HCT116 (cell line): Measurements from ENCODE around the gene CDK14. TPM values are rescaled to one million over a fixed set of nuclear protein-coding genes. Genes with fewer than 3 reads are reported as not detected.

Experiments used
- ATAC-seq: fragments of 200-7000 bp; cut with Tn5 transposase; 2 replicates; pipeline ENCODE4 v1.9.1; 2020; ENCODE audit warnings: mild to moderate bottlenecking, moderate library complexity
- BruUV-seq: library from RNA; stranded (reverse); fragments of 400-500 nt; replicated peaks from 2 replicates; lab custom pipeline; 2021; lab: Mats Ljungman, UMichigan
- CTCF ChIA-PET: fragments of 300-600 bp; sonication (Branson Sonifier 250); formaldehyde crosslinking; loops from one replicate; lab custom pipeline; 2021; ENCODE audit warnings: antibody characterized with exemption; lab: Charles Lee
- POLR2A ChIA-PET: fragments of 300-600, 350-600 bp; sonication (Branson Sonifier 250); formaldehyde crosslinking; loops from one replicate; lab custom pipeline; 2021; ENCODE audit warnings: antibody characterized with exemption; lab: Charles Lee
- RAD21 ChIA-PET, 2 experiments: fragments of 300-600 bp; sonication (Branson Sonifier 250); formaldehyde crosslinking; loops; one replicate each; lab custom pipeline; 2023; ENCODE audit warnings: low total read pairs in 2 of 2; ENCODE audit not compliant: uncharacterized antibody in 2 of 2, unreplicated experiment in 2 of 2, low non-redundant PET in 1 of 2; lab: Charles Lee
- DNase-seq: peaks from one replicate; pipeline ENCODE4 v3.0.0-alpha.2; 2010; ENCODE audit warnings: low read depth, low spot score
- H2AFZ ChIP-seq: fragments of 200-600 bp; shearing (Covaris generic), sonication (generic); 2 replicates; pipeline ENCODE4 v1.6.1; 2017; ENCODE audit warnings: low read depth, mixed run types, mixed read lengths, antibody characterized with exemption, low read length; ENCODE audit not compliant: poor library complexity, severe bottlenecking
- H3K27ac ChIP-seq: 2 replicates; pipeline ENCODE4 v1.5.1; 2012; ENCODE audit warnings: low read depth, low read length
- H3K27me3 ChIP-seq: fragments of 200-600 bp; sonication (generic); 2 replicates; pipeline ENCODE4 v1.6.1; 2016; ENCODE audit warnings: mixed run types, low read length, mixed read lengths; ENCODE audit not compliant: insufficient read depth
- H3K36me3 ChIP-seq, 2 experiments: fragments of 200-500 bp in 1 of 2; fragments of 200-600 bp in 1 of 2; sonication (Bioruptor generic) in 1 of 2; sonication (generic) in 1 of 2; 2 replicates each; pipeline versions ENCODE4 v1.5.1 to v1.6.1; 2014 to 2016; ENCODE audit warnings: low read length in 2 of 2, inconsistent platforms in 1 of 2, mixed read lengths in 1 of 2, mixed run types in 1 of 2; ENCODE audit not compliant: insufficient read depth in 2 of 2, control insufficient read depth in 1 of 2
- H3K4me1 ChIP-seq, 2 experiments: fragments of 200-600 bp in 1 of 2; sonication (generic) in 1 of 2; 2 replicates each; pipeline versions ENCODE4 v1.5.1 to v1.6.1; 2012 to 2017; ENCODE audit warnings: low read length in 2 of 2, inconsistent platforms in 1 of 2, mild to moderate bottlenecking in 1 of 2, mixed read lengths in 1 of 2, mixed run types in 1 of 2, moderate library complexity in 1 of 2; ENCODE audit not compliant: insufficient read depth in 2 of 2, control insufficient read depth in 1 of 2
- H3K4me2 ChIP-seq: fragments of 200-600 bp; sonication (generic); 2 replicates; pipeline ENCODE4 v1.6.1; 2017; ENCODE audit warnings: mixed run types, low read length, mixed read lengths
- H3K4me3 ChIP-seq, 2 experiments: fragments of 200-600 bp in 1 of 2; sonication (generic) in 1 of 2; replicated peaks in 1 of 2; 2 replicates each; pipeline ENCODE4 v1.5.1; 2011 to 2016; ENCODE audit warnings: low read length in 2 of 2, control low read depth in 1 of 2, low read depth in 1 of 2, mild to moderate bottlenecking in 1 of 2, mixed read lengths in 1 of 2, mixed run types in 1 of 2
- H3K79me2 ChIP-seq: fragments of 200-600 bp; sonication (generic); 2 replicates; pipeline ENCODE4 v1.6.1; 2017; ENCODE audit warnings: mild to moderate bottlenecking, mixed run types, low read length, moderate library complexity, mixed read lengths; ENCODE audit not compliant: insufficient read depth
- H3K9ac ChIP-seq: fragments of 200-600 bp; sonication (generic); 2 replicates; pipeline ENCODE4 v1.6.1; 2016; ENCODE audit warnings: low read length, mixed read lengths
- H3K9me2 ChIP-seq: fragments of 200-600 bp; sonication (generic), shearing (Covaris generic); 2 replicates; pipeline ENCODE4 v1.6.1; 2017; ENCODE audit warnings: mixed run types, mild to moderate bottlenecking, moderate library complexity; ENCODE audit not compliant: insufficient read depth
- H3K9me3 ChIP-seq, 2 experiments: fragments of 200-500 bp in 1 of 2; fragments of 200-600 bp in 1 of 2; sonication (Bioruptor generic) in 1 of 2; sonication (generic) in 1 of 2; 2 replicates each; pipeline ENCODE4 v1.6.1; 2014 to 2017; ENCODE audit warnings: low read length in 2 of 2, mixed read lengths in 2 of 2, inconsistent platforms in 1 of 2, low read depth in 1 of 2, mild to moderate bottlenecking in 1 of 2, mixed run types in 1 of 2, moderate library complexity in 1 of 2; ENCODE audit not compliant: control insufficient read depth in 1 of 2, insufficient read depth in 1 of 2
- H4K20me1 ChIP-seq: fragments of 200-600 bp; sonication (generic), shearing (Covaris generic); 2 replicates; pipeline ENCODE4 v1.6.1; 2017; ENCODE audit warnings: mixed run types, mild to moderate bottlenecking, moderate library complexity; ENCODE audit not compliant: insufficient read depth
- CBX3 ChIP-seq: IDR thresholded peaks from 2 replicates; pipeline ENCODE4 v1.6.1; 2012; ENCODE audit warnings: low read depth
- CEBPB ChIP-seq: IDR thresholded peaks from 2 replicates; pipeline ENCODE4 v1.6.1; 2012; ENCODE audit warnings: low read depth
- ELF1 ChIP-seq: IDR thresholded peaks from 2 replicates; pipeline ENCODE4 v1.6.1; 2012; ENCODE audit warnings: low read depth, borderline replicate concordance
- EZH2phosphoT487 ChIP-seq: fragments of 200-600 bp; IDR thresholded peaks from 2 replicates; pipeline ENCODE4 v1.6.1; 2018; ENCODE audit warnings: antibody characterized with exemption, borderline replicate concordance
- FOSL1 ChIP-seq: IDR thresholded peaks from 2 replicates; pipeline ENCODE4 v1.6.1; 2012; ENCODE audit warnings: low read depth
- JUND ChIP-seq: IDR thresholded peaks from 2 replicates; pipeline ENCODE4 v1.6.1; 2012
- POLR2AphosphoS5 ChIP-seq: IDR thresholded peaks from 2 replicates; pipeline ENCODE4 v1.6.1; 2011; ENCODE audit warnings: mild to moderate bottlenecking, low read depth, low read length, moderate library complexity
- REST ChIP-seq: IDR thresholded peaks from 2 replicates; pipeline ENCODE4 v1.6.1; 2012; ENCODE audit warnings: low read depth
- SIN3A ChIP-seq: IDR thresholded peaks from 2 replicates; pipeline ENCODE4 v1.6.1; 2012; ENCODE audit warnings: low read depth
- SP1 ChIP-seq: IDR thresholded peaks from 2 replicates; pipeline ENCODE4 v1.6.1; 2012; ENCODE audit warnings: low read depth
- SRF ChIP-seq: IDR thresholded peaks from 2 replicates; pipeline ENCODE4 v1.6.1; 2012; ENCODE audit warnings: low read depth
- TCF7L2 ChIP-seq: IDR thresholded peaks from 2 replicates; pipeline ENCODE4 v1.7.0; 2011; ENCODE audit warnings: borderline replicate concordance, inconsistent platforms; ENCODE audit not compliant: insufficient read depth, insufficient read length; ENCODE audit errors: extremely low read depth
- ZFX ChIP-seq: fragments of 450-650 bp; IDR thresholded peaks from 2 replicates; pipeline ENCODE4 v1.6.1; 2017
- ZNF274 ChIP-seq: fragments of 200-500 bp; sonication (Bioruptor generic); IDR thresholded peaks from 2 replicates; pipeline ENCODE4 v1.6.1; 2014; ENCODE audit warnings: mild to moderate bottlenecking, low read depth, low read length, inconsistent platforms
- intact Hi-C: fragments of 100-400 bp; cut with micrococcal nuclease; formaldehyde crosslinking; loops from 2 replicates; pipeline ENCODE4 v1.10.0; 2022
- total RNA-seq: library from RNA; stranded (reverse); gene quantifications from one replicate; pipeline ENCODE4 v1.2.1, GENCODE V29; 2021; ENCODE audit not compliant: unreplicated experiment
- TF ChIP-seq, protein P1 (sequence below), 3 experiments: fragments of 200-600 bp in 1 of 3; sonication (generic) in 1 of 3; IDR thresholded peaks in 2 of 3; conservative IDR thresholded peaks in 1 of 3; 2 replicates each; pipeline ENCODE4 v1.5.1; 2012 to 2017; ENCODE audit warnings: low read depth in 2 of 3, low read length in 2 of 3, antibody characterized with exemption in 1 of 3, borderline replicate concordance in 1 of 3, control low read depth in 1 of 3, mild to moderate bottlenecking in 1 of 3, mixed read lengths in 1 of 3, mixed run types in 1 of 3, moderate library complexity in 1 of 3; ENCODE audit not compliant: insufficient read depth in 1 of 3

The CDK14 gene
- total RNA-seq, 1 experiment from 2014 or later = 10.2 TPM

DNA sequence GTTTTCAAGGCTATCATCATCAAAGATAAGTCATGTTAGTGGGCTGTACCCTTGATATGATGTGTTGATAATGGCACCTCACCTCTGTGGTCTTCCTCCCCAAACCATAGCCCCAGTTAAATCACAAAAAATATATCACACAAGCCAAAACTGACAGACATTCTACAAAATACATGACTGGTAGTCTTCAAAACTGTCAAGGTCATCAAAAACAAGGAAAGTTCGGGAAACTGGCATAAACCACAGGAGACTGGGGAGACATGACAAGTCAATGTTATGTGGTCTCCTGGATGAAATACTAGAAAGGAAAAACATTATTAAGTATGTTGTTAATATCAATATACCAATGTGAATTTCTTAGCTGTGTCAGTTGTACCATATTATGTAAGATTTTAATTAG, 388.6 kb downstream of the CDK14 start:
- POLR2A ChIA-PET = no interaction called here
- H3K36me3 ChIP-seq = no peaks in the 10 kb centered on the region
- no peak overlapping the region for H3K4me2 ChIP-seq
- H3K9me3 ChIP-seq = no peaks in the 10 kb centered on the region
- CTCF ChIA-PET = no interaction called here
- TF ChIP-seq ELF1 (no peak), SRF (no peak), REST (no peak), ZFX (no peak), POLR2AphosphoS5 (no peak), FOSL1 (no peak), CBX3 (no peak), CEBPB (no peak), SIN3A (no peak)
- no peak overlapping the region for H3K27ac ChIP-seq
- no peaks in the 10 kb centered on the region for H3K9me2 ChIP-seq
- no peaks in the 10 kb centered on the region for H3K79me2 ChIP-seq
- H3K27me3 ChIP-seq = no peaks in the 10 kb centered on the region
- H3K4me1 ChIP-seq = no peaks in the 10 kb centered on the region
- H4K20me1 ChIP-seq = no peaks in the 10 kb centered on the region
- ATAC-seq (no peak), DNase-seq (no peak)
- no TSS peak for BruUV-seq
- no peak overlapping the region for H3K4me3 ChIP-seq
- RAD21 ChIA-PET = no interaction called here
- intact Hi-C loops = no loop called here
- H2AFZ ChIP-seq = no peak overlapping the region
- H3K9ac ChIP-seq = no peak overlapping the region

DNA sequence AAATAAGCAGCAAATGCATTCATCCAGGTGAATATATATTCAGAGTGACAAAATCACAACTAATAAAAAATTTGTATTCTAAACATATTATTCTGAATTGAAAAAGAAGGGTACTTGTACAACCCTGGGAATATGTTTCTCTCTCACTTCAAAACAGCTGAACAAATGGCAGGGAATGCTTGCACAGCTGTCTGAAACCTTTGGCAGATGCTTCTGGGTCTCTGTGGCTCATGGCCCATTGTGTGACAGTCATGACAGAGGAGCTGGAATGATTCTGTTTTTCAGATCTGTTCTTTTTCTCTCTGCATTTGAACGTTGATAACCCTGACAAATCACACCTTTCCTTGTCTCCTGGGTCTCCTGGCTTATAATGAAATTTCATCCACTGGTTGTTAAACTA, 392.4 kb downstream of the CDK14 start:
- no peak overlapping the region for H3K4me3 ChIP-seq
- ChIA-PET RAD21 (no interaction called here), POLR2A (no interaction called here), CTCF (no interaction called here)
- H3K4me2 ChIP-seq = no peak overlapping the region
- no peaks in the 10 kb centered on the region for H3K9me2 ChIP-seq
- no peaks in the 10 kb centered on the region for H3K27me3 ChIP-seq
- intact Hi-C loops = no loop called here
- no peaks in the 10 kb centered on the region for H3K36me3 ChIP-seq
- no peak for ATAC-seq
- no peak overlapping the region for H2AFZ ChIP-seq
- no peak overlapping the region for H3K9ac ChIP-seq
- H3K9me3 ChIP-seq = no peaks in the 10 kb centered on the region
- DNase-seq = no peak
- TF ChIP-seq JUND = no peak
- TF ChIP-seq SIN3A = no peak
- TF ChIP-seq SP1 = no peak
- TF ChIP-seq SRF = no peak
- no peak for TF ChIP-seq TCF7L2
- no peak for TF ChIP-seq EZH2phosphoT487
- TF ChIP-seq CBX3 = no peak
- no peak for TF ChIP-seq ZFX
- no peak for TF ChIP-seq ZNF274
- no peak for TF ChIP-seq CEBPB
- TF ChIP-seq, protein P1, sequence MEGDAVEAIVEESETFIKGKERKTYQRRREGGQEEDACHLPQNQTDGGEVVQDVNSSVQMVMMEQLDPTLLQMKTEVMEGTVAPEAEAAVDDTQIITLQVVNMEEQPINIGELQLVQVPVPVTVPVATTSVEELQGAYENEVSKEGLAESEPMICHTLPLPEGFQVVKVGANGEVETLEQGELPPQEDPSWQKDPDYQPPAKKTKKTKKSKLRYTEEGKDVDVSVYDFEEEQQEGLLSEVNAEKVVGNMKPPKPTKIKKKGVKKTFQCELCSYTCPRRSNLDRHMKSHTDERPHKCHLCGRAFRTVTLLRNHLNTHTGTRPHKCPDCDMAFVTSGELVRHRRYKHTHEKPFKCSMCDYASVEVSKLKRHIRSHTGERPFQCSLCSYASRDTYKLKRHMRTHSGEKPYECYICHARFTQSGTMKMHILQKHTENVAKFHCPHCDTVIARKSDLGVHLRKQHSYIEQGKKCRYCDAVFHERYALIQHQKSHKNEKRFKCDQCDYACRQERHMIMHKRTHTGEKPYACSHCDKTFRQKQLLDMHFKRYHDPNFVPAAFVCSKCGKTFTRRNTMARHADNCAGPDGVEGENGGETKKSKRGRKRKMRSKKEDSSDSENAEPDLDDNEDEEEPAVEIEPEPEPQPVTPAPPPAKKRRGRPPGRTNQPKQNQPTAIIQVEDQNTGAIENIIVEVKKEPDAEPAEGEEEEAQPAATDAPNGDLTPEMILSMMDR (IDR thresholded peaks at IDR 0.05 in 2 of 3, conservative IDR thresholded peaks at IDR 0.05 in 1 of 3; ENCODE audit: borderline replicate concordance in 1 of 3, insufficient read depth in 1 of 3, low read depth in 2 of 3, low read length in 2 of 3) = no peak
- no peaks in the 10 kb centered on the region for H3K79me2 ChIP-seq
- no TSS peak for BruUV-seq
- H3K4me1 ChIP-seq = no peaks in the 10 kb centered on the region
- H4K20me1 ChIP-seq = no peaks in the 10 kb centered on the region
- no peak overlapping the region for H3K27ac ChIP-seq
